Epithelial cell of proximal tubule (primary cell): ENCODE results near the gene TSPAN8. TPM values are rescaled to one million over a fixed set of nuclear protein-coding genes. Genes with fewer than 3 reads are reported as not detected.

ENCODE experiments used
- DNase-seq: peaks from one replicate; pipeline ENCODE4 v3.0.0-alpha.2; 2011; ENCODE audit warnings: low read depth
- H3K4me3 ChIP-seq: 2 replicates; pipeline ENCODE4 v1.5.1; 2011; ENCODE audit warnings: low read depth, mild to moderate bottlenecking, low read length
- CTCF ChIP-seq: conservative IDR thresholded peaks from 2 replicates; pipeline ENCODE4 v1.5.1; 2012; ENCODE audit warnings: low read depth, mild to moderate bottlenecking, low read length
- total RNA-seq: library from RNA; depleted of rRNA; stranded (reverse); fragments of >200 nt; gene quantifications from 2 replicates; pipeline ENCODE4 v1.2.3, GENCODE V29; 2015

Gene TSPAN8
- total RNA-seq, 1 donor from 2014 or later: 3.8 TPM

DNA sequence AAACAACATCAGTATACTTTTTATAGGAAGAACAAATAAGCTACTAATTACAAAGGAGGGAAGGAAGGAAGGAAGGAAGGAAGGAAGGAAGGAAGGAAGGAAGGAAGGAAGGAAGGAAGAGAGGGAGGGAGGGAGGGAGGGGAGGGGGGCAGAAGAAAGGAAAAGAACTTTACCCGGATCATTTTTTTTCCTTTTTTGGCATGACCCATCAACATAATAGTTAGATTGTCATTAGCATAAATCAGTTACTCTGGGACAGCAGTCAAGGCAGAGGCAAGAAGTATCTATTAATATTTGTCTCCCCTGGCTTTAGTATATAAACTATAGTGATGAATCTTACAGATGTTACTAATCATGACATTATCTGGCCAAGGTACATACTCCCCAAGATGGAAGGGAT, 35.2 kb upstream of the TSPAN8 start:
- no peak for DNase-seq
- H3K4me3 ChIP-seq: no peak overlapping the region
- TF ChIP-seq CTCF: no peak

- no peak for TF ChIP-seq CTCF
- no peak for DNase-seq
- H3K4me3 ChIP-seq: no peak overlapping the region
Observed at GRCh38 chr12:71191509-71192196, 33.9 kb upstream of the TSPAN8 start.

GRCh38 chr12:71190822-71191221, 33.0 kb upstream of the TSPAN8 start:
- no peak for DNase-seq
- TF ChIP-seq CTCF: no peak
- no peak overlapping the region for H3K4me3 ChIP-seq

- H3K4me3 ChIP-seq: no peak overlapping the region
- no peak for TF ChIP-seq CTCF
- no peak for DNase-seq
Observed at GRCh38 chr12:71187379-71187778, 29.6 kb upstream of the TSPAN8 start.

DNA sequence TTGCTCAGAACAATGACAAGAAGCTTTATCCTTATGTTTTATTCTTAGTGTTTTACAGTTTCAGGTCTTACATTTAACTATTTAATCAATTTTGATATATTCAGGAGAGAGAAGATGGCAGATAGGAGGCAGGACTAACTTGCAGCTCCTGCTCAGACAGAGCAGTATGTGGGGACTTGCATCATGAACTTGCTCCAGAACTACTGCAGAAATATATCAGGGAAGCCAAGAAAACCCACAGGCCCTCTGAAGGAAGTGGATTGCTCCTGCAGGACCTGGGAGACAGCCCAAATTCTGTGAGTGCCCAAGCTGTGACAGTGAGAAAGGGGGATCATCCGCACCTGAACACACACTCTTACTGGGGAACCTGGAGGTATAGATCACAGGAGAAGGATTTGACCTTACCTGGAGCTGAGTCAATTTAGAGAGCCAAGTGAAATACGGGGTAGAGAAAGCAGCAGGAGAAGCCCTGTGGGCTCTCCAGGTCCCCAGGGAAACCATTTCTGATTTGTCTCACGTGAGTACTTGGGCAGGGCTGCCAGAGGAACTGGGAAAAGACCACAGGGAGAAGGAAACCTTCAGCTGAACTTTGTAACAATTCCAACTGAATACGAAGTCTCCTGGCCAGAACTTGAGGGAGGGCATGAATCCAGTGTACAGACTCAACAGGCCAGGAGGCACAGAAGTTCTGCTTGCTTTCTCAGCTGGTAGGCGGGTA, 28.9 kb upstream of the TSPAN8 start:
- no peak for DNase-seq
- no peak for TF ChIP-seq CTCF
- H3K4me3 ChIP-seq: no peak overlapping the region

DNA sequence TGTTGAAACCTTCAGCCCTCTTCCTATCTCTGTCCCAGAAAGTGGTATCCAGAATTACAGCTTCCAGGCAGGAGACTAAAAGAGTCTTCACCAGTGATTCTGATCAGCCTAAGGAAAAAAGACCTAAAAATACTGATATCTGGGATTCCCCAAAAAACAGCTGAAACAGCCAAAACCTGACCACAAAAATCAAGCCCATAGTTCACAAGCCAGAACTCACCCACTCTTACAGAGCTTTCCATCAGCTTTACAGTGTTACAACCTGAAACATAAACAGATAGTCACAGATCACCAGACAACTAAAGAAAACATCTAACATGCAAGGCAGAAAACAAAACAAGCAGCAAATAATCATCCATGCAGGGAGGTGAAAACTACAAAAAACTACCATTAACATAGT, 26.0 kb upstream of the TSPAN8 start:
- TF ChIP-seq CTCF: no peak
- no peak for DNase-seq
- no peak overlapping the region for H3K4me3 ChIP-seq

DNA sequence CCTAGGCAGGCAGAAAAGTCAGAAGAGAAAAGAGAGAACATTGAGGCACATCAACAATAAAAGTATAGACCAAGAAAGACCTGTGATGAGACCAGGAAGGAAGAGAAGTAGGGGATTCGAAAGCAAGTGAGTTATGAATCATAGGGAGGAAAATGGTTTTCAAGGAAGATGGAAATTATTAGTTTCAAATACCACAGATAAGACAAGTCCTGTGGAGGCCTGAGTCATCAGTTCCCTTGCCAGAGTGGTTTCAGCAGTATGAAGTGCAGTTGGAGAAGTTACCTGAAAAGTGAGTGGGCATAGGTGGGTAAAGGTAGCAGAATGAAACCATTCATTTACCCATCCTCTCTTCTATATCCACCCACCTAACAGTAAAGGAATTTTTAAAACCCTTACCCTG, 25.2 kb upstream of the TSPAN8 start:
- H3K4me3 ChIP-seq: no peak overlapping the region
- no peak for DNase-seq
- no peak for TF ChIP-seq CTCF
